ENCODE measurements around the gene PNPLA7.

- TF ChIP-seq POLR2A (IDR thresholded peaks at IDR 0.05) (no peak), CTCF (IDR thresholded peaks at IDR 0.05) (no peak)
Observed at GRCh38 chr9:137411260-137411644, 138.9 kb downstream of the PNPLA7 start.

Measured in stomach (tissue), 4 donors.